ENCODE results near the gene CERS6.
"Not testable (repeated sequence)": the region's sequence is repeated elsewhere in the genome, so short reads cannot be mapped to it uniquely, and the experiment has no call there.

Gene CERS6

GRCh38 chr2:168641636-168642035 is 185.6 kb downstream of the CERS6 start:
- no peak for DNase-seq (ENCODE audit: low spot score)

GRCh38 chr2:168642873-168643272 is 186.8 kb downstream of the CERS6 start:
- no peak for DNase-seq (ENCODE audit: low spot score)

- no peak for DNase-seq (ENCODE audit: low spot score)
Observed at GRCh38 chr2:168643979-168644378, 187.9 kb downstream of the CERS6 start.

- no peak for DNase-seq (ENCODE audit: low spot score)
Observed at GRCh38 chr2:168645696-168646338, 189.7 kb downstream of the CERS6 start.

GRCh38 chr2:168649105-168649504 is 193.0 kb downstream of the CERS6 start:
- DNase-seq (ENCODE audit: low spot score): no peak

- no peak for DNase-seq (ENCODE audit: low spot score)
Observed at GRCh38 chr2:168649562-168649961, 193.5 kb downstream of the CERS6 start.

- no peak for DNase-seq (ENCODE audit: low spot score)
Observed at GRCh38 chr2:168650139-168650538, 194.1 kb downstream of the CERS6 start.

- DNase-seq (ENCODE audit: low spot score): no peak
Observed at GRCh38 chr2:168650781-168651180, 194.7 kb downstream of the CERS6 start.

- no peak for DNase-seq (ENCODE audit: low spot score)
Observed at GRCh38 chr2:168652997-168653921, 197.2 kb downstream of the CERS6 start.

GRCh38 chr2:168654705-168655104 is 198.6 kb downstream of the CERS6 start:
- no peak for DNase-seq (ENCODE audit: low spot score)

- DNase-seq (ENCODE audit: low spot score): no peak
Observed at GRCh38 chr2:168655207-168655606, 199.1 kb downstream of the CERS6 start.

- not testable (repeated sequence) for DNase-seq (ENCODE audit: low spot score)
Observed at GRCh38 chr2:168657378-168657777, 201.3 kb downstream of the CERS6 start.

GRCh38 chr2:168658706-168659105 is 202.6 kb downstream of the CERS6 start:
- no peak for DNase-seq (ENCODE audit: low spot score)

- DNase-seq (ENCODE audit: low spot score): no peak
Observed at GRCh38 chr2:168660870-168661862, 205.1 kb downstream of the CERS6 start.

GRCh38 chr2:168661863-168662256 is 205.8 kb downstream of the CERS6 start:
- DNase-seq (ENCODE audit: low spot score): no peak

GRCh38 chr2:168662651-168663208 is 206.7 kb downstream of the CERS6 start:
- DNase-seq (ENCODE audit: low spot score): no peak

GRCh38 chr2:168663993-168664392 is 207.9 kb downstream of the CERS6 start:
- DNase-seq (ENCODE audit: low spot score): no peak

GRCh38 chr2:168664715-168665114 is 208.6 kb downstream of the CERS6 start:
- not testable (repeated sequence) for DNase-seq (ENCODE audit: low spot score)

GRCh38 chr2:168666339-168666738 is 210.3 kb downstream of the CERS6 start:
- DNase-seq (ENCODE audit: low spot score): no peak

GRCh38 chr2:168667156-168667555 is 211.1 kb downstream of the CERS6 start:
- no peak for DNase-seq (ENCODE audit: low spot score)

- no peak for DNase-seq (ENCODE audit: low spot score)
Observed at GRCh38 chr2:168669151-168669550, 213.1 kb downstream of the CERS6 start.

- DNase-seq (ENCODE audit: low spot score): no peak
Observed at GRCh38 chr2:168670478-168670877, 214.4 kb downstream of the CERS6 start.
